Activated CD4-positive, alpha-beta T cell treated with anti-CD3 and anti-CD28 coated beads, Interleukin-2, amount 50 U/mL, for 48 hours (primary cell): Measurements from ENCODE around the gene UMAD1.
"Not testable (repeated sequence)": the region's sequence is repeated elsewhere in the genome, so short reads cannot be mapped to it uniquely, and the experiment has no call there.

ENCODE experiments used
- DNase-seq, 2 experiments: peaks; one replicate each; pipeline ENCODE4 v3.0.0-alpha.2; 2020

UMAD1 gene

DNA sequence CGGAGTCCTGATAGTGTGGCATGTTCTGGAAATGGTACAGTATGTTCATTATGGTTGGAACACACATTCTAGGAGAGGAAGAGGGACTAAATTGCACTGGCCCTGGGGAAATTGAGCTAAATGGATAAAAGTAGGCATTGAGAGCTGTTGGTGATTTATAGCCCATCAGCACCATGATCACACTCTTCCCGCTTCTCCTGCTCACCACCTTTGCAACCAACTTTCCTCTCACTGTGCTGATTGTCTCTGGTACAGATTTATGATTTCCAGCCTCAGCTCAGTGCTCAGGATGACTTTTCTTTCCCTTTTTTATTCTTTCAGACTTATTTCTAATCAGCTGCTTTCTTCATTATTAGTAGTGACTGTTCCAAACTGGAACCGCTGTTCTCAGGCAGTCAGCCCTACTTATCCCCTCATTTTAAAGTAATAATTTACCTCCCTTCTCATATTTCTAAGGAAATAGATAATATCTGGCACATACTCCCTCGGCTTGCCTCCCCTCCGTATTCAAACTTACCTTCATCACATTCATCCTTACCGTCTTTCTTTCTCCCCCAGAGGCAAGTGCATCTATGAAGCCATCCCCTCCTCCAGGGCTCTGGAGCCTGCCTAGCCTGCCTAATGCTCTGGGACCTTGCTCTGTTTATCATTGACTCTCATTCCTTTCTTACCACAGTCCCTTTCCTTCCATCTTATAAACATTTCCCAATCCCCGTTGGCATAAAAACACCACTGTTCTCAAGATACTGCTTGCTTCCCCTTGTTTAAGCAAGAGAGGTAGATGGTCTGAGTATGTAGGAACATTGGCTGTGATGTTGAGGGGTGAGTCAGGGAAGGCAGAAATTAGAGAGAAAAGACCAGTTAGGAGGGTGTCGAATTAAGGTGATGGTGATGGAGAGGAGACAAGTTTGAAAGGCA, 129.4 kb downstream of the UMAD1 start:
- DNase-seq: no peak

DNA sequence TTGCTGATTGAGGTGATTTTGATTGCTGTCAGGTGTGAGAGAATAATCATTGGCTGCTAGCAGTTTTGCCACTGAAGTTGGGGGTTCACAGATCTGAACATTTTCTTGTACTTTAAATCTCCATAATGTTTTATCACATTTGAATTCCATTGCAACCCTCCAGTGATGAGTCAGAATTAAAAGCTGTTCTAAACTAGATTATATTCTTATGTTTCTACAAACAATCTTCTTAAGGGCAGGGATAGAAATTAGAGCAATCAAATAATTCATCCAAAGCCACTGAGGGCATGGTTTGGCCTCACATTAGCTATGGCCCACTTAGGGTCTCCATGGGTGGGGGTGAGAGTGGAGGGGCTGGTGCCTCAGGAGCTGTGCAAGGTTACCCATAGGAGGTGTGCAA, 130.9 kb downstream of the UMAD1 start:
- no peak for DNase-seq

DNA sequence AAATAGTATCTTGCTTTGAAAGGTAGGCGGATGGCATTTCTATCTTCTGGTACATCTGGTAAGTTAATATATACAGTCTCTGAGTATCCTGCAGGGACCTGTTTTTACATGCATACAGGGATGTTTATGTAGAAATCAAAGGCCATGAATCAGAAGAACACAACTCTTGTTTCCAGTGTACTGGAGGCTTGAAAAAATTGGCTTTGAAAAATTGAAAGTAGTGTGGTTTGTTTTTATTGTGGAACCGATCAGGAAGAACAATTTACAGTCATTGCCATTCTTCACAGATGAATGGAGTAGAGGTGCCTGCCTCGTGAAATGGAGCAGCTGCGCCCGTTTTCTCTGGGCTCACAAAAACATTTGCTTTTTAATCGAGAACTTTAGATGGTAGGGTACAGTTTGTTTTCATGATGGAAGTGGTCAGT, 131.9 kb downstream of the UMAD1 start:
- DNase-seq: peak in 1 of 2 experiments; percentile 20

DNA sequence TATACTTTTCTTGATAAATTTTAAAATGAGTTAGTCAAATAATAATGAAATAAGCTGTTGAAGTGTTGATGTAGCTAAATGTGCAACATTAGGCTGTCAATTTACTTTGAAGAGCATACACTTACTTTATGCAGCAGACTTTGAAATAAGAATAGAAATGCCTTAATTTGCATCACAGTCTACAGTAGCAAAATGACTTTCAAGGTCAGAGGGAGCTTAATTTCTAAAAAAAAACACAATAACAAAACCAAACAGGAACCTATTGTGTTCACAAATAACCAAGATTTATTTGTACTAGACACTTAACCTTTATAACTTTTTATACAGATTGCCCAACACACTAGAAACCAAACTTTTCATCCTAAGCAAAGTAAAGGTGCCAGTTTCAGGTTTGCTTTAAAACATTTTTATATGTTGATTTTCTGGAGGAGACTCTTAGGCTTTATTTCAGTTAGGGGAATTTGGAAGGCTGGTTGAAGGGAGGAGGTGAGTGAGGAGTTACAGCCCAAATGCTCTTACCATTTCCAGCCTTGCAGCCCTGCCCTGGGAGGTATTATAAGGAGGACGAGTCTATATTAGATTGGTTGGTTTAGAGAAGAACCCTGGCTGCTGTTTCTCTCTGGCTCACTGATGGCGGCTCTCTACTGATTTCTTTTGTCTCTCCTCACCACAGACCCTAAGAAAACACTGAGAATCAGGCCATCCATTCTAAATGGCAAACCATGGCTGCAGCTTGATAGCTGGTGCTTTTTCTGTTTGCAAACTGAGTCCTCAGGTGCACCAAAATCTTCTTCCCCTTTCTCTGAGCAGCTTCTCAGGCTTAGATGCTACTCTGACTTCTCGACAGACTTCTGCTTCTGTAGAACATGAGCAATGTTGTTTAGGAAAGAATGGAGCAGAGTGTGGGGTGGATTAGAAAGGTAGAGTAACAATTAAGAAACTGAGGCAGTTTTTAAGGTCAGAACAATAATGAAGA, 133.1 kb downstream of the UMAD1 start:
- no peak for DNase-seq

DNA sequence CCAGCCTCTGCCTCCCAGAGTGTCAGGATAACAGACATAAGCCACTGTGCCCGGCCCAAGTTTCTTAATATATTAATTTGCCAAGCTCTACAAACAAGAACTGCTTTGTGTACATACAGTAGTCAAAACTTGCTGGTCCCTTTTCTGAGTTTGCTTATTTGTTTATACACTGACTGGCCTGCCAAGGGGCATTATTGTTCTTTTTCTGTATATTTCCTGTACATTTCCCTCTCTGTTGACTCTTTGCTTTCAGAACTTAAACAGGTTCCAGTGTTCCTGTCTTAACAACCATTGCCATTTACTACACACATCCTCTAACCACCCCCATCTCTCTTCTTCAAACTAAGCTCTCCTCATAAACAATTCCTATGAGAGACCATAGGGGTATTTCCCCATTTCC, 139.3 kb downstream of the UMAD1 start:
- no peak for DNase-seq

DNA sequence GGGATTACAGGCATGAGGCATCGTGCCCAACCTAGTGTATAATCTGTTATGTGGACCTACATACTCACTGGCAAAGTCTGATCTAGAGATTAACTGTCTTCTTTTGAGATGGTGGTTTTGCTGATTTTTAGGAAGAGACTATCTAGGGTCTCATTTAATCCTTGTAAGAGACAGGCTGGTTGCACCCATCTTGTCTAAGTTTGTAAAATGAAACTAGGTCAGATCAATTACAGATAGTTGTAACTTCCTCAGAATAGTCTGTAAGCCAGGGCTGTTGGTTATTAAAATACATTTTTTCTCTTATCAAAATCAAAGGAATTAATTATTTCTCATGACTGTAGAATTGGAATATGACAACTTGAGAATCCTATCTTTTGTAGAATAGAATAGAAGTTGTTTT, 142.4 kb downstream of the UMAD1 start:
- no peak for DNase-seq

DNA sequence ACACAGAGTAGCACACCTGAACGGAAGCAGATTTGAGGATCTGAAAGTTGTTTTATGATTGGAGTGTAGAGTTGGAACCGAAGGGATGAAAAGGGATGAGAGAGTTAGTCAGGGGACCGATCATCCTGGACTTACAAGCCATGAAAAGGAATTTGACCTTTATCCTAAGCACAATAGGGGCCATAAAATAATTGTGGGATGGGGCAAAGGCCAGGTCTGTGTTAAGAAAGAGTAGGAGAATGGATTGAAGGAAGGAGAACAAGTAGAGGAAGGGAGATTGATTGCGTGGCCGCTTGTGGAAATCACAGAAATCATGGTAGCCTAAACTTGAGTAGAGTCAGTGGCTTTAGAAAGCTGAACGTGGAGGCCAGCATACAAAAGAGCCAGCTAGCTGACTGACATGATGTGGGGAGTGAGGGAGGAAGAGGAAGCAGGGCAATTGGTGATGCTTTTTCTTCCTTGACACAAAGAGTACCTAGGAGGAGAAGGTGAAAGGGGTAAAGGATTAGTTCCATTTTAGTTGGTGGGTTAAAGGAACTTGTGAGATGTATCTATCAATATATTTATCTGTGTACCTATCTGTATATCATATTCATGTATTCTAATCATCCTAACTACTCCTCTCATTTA, 144.9 kb downstream of the UMAD1 start:
- DNase-seq: no peak

DNA sequence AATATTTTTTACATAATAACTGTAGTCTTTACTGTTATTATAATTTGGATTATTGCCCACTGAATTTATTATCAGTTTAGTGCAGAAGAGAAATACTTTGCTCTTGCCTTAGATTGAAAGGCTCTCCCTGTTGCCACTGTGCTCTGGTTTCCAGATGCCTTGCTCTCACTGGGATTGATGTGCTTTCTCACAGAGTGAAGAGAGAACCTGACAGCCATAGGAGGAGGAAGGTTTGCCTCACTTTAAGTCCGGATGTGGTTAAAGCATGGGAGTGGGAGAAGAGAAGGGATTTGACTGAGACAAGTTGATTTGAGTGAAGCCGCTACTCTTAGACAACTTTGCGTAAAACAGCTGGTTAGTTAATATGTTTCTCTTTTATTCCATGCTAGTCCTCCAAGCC, 146.0 kb downstream of the UMAD1 start:
- no peak for DNase-seq

DNA sequence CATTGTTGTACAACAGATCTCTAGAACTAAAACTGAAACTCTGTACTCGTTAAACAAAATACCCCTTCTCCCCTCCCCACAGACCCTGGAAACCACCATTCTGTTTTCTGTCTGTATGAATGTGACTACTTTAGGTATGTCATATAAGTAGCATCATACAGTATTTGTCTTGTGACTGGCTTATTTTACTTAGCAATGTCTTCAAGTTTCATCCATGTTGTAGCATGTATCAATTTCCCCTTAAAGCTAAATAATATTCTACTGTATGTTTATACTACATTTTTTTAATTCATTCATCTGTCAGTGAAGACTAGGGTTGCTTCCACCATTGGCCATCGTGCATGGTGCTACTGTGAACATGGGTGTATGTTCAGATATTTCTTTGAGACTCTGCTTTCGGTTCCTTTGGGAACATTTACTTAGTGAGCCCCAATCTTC, 149.0 kb downstream of the UMAD1 start:
- DNase-seq: no peak

DNA sequence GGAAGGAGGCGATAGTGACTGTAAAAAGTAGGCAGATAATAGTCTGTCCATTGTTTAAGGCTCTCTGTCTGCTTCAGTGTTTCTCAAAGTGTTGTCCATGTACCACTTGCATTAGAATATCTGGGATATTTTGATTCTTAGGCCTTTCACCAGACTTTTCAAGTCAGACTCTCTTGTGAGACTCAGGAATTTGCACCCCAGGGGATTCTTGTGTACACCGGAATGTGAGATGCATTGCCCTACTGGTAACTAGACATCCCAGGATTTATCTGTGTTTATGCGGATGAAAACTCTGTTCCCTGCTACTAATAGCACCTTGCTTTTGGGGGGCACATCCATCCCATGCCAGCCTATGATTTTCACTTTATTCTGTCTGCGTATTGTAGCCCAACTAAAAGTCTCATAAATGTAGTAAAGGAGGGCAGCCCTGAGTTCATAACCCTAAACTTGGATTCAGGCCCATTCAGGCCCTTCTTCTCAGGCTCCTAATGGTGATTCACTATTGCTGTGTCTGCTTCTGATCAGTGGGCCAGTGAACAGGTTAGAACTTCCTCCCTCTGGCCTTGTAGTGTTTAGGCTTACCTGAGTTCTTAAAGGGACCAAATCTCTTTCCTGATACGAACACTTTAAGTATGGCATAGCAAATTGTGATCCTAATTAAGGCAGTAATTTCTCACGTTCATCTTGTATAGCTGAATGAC, 149.6 kb downstream of the UMAD1 start:
- no peak for DNase-seq

DNA sequence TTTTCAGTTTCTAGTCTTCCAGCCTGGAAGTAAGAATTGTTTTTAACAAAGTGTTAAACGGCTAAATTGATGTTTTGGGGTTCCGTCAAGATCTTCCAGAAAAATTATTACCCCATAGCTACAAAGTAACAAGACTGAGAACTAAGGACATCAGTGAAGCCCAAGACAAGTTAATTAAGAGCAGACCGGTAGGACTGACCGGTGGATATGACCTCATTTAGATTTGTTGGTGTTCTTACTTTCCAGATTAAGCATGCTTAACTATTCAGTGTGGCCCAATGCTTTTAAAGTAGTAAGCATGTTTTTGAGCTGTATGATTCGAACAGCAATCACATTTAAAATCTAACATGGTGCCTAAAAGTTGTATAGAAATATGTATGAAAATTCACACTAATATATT, 151.0 kb downstream of the UMAD1 start:
- DNase-seq: no peak

DNA sequence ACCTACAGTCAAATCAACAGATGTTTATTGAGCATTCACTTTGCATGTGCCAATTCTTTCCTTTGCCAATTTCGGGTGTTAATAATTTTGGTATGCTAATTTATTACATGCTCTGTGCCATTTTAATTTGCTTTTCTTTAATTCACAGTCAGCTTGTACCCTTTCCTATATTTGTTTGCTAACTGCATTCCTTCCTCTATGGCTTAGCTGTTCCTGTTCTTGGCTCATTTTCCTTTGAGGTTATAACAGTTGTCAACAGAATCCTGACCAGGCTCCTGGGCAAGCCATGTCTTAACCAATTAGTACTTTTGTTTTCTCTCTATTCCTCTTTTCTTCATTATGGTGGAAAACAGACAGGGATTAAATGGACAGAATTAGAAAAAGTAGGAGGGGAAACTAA, 151.5 kb downstream of the UMAD1 start:
- no peak for DNase-seq

DNA sequence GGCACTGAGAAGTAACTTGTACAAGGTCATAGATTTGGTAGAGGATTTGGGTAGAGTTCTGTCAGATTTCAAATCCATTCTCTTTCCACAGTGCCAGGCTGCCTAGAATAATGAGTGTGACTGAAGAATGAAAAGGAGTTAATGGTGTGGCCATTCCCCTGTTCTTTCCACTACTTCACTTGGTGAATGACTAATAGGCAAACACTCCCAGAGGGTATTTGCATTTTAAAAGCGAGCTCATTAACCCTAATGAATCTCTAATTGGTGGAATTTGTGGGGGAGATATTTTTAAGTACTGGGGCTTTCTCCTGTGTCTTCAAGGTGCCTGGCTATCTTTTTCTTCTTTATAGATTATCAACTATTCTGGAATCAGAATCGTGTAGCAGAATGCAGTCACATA, 152.7 kb downstream of the UMAD1 start:
- no peak for DNase-seq

DNA sequence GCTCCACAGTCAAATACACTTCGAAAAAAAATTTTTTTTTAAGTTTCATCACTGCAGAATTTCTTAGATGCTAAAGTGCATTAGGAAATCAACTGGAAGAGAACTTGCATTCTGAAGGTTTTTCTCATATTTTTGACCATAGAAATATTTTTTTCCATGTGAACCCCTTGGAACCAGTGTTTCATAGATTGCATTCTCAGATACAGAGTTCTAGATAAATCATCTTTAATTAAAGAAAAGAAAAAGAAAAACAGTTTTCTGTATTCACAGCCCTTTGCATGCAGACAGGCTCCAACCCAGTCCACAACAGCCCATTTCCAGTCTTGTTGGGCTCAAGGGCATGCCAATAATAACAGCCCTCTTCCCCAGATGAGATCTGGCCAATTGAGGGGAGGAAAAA, 153.4 kb downstream of the UMAD1 start:
- DNase-seq: no peak

DNA sequence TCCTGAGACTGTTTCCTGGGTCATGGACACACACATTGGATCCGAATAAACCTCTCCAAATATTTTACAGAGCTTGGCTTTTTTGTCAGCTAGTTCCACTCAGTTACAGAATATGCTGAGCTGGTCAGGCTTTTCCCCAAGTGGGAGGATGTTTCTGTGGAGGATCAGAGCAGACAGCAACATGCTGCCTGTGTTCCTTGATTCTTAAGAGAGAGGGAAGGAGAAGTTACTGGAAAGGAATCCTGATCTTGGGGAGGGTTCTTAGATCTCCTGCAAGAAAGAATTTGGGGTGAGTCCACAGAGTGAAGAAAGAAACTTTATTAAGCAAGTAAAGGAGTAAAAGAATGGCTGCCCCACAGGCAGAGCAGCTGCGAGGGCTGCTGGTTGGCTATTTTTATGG, 154.7 kb downstream of the UMAD1 start:
- DNase-seq: no peak

DNA sequence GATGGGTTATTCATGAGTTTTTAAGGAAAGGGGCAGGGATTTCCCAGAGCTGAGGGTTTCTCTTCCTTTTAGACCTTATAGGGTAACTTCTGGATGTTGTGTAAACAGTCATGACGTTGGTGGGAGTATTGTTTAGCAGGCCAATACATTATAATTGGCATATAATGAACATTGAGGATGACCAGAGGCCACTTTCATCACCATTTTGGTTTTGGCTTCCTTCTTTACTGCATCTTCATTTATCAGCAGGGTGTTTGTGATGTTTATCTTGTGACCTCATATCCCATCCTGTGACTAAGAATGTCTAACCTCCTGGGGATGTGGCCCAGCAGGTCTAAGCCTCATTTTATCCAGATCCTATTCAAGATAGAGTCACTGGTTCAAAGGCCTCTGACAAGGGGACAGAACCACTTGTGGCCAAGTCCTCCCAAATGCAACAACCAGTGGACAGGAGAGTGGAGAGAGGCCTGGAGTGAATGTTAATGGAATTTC, 155.1 kb downstream of the UMAD1 start:
- DNase-seq: no peak

DNA sequence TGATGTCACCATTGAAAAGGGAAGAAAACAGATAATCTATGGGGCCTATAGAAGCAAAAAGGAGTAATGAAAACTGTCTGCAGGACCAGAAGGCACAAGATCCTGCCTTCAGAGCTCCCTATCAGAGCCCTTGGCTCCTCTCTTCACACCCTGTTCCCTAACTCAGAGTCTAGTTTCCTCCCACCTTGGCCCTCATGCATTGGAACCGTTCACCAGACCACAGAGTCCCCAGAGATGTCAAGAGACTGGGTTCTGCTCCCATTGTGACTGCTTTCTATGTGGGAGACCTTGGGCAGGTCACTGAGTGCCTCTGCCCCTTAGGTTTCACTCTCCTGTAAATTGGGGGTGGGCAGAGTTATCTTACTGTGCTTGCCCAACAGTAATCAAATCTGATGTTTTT, 158.0 kb downstream of the UMAD1 start:
- no peak for DNase-seq

DNA sequence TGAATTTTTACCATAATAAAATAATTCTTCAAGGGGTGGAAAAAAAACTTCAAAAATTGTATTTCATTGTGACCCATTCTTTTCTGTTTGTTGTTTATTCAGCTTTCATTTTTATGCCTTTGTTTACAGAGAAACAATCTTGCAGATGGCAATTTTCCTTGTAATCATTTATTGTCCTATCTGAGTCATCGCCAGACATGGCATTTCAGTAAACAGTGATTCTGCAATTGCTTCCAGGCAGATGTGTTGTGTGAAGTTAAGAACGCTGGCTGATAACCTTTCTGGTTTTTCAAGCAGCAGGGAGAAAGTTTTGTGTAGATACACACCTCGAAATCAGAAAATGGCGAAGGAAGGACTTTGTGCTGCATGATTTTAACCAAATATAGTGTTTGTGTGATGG, 158.6 kb downstream of the UMAD1 start:
- no peak for DNase-seq

DNA sequence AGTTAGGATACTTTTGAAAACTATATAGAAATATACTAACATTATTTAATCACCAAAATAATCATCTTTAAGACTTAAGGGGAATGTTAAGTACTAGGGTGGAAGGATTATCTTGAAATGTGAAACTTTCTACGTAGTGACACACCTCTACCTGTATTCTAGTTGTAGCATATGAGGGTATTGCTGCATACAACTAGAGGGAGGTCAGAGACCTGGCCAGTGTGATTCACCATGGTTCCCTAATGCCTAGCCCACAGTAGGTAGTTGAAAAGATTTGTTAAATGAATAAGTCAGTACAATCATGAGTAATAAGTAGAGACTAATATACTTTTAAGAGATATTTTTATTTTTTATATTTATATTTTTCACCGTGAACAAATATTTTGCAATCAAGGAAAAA, 162.0 kb downstream of the UMAD1 start:
- DNase-seq: no peak

DNA sequence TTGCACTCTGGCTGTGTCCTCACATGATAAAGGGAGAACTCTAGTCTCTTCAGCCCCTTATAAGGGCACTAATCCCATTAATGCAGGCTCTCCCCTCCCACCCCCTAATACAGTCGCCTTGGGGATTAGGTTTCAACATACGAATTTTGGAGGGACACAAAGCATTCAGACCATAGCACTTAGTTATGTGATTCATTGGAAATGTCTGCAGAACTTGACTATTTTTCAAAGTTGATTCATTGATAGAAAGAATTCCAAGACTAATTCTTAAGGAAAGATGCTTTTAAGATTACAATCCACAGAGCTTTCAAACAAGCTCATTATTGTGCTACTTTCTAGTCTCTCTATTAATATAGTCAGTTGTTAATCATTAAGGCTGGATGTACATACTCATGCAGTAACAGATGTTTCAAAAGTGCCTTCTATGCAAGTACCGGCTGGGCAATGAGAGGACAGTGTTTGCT, 163.2 kb downstream of the UMAD1 start:
- DNase-seq: no peak

DNA sequence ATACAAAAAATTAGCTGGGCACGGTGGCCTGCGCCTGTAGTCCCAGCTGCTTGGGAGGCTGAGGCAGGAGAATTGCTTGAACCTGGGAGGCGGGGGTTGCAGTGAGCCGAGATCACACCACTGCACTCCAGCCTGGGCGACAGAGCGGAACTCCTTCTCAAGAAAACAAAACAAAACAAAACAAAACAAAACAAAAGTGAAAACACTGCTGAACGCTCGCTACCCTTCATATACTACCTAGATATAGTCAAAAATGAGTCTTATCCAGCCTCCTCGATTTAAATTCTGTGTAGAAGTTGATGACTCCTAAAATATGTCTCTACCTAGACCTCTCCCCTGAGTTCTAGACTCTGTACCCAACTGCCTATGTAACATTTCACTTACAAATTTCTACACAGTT, 164.3 kb downstream of the UMAD1 start:
- not testable (repeated sequence) for DNase-seq

DNA sequence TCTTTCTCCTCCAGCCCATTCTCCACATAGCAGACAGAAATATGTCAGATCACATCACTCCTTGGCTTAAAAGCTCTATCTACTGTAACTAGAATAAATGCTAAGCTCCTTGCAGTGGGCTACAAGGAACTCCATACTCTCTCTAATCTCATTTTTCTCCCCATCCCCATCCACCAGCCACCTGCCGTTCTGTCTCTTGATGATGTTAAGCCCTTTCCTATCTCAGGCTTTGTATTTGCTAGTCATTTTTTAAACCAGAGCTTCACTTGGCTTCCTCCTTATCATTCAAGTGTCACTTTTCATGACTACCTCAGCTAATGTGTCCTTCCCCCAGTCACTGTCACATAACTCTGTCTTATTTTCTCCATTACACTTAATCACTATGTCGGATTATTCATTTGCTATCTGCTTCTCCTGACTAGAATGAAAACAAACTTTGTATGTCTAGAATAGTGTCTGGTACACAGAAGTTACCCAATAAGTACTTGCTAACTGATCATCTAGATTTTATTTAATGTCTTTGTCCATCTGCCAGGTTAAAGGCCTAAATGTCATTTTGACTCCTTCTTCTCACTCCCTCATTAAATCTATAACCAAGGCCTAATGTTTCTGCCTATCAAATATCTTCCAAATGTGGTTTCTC, 165.1 kb downstream of the UMAD1 start:
- no peak for DNase-seq
